ENCODE data around the gene SP110.
"Not testable (repeated sequence)": the region's sequence is repeated elsewhere in the genome, so short reads cannot be mapped to it uniquely, and the experiment has no call there.

The SP110 gene

DNA sequence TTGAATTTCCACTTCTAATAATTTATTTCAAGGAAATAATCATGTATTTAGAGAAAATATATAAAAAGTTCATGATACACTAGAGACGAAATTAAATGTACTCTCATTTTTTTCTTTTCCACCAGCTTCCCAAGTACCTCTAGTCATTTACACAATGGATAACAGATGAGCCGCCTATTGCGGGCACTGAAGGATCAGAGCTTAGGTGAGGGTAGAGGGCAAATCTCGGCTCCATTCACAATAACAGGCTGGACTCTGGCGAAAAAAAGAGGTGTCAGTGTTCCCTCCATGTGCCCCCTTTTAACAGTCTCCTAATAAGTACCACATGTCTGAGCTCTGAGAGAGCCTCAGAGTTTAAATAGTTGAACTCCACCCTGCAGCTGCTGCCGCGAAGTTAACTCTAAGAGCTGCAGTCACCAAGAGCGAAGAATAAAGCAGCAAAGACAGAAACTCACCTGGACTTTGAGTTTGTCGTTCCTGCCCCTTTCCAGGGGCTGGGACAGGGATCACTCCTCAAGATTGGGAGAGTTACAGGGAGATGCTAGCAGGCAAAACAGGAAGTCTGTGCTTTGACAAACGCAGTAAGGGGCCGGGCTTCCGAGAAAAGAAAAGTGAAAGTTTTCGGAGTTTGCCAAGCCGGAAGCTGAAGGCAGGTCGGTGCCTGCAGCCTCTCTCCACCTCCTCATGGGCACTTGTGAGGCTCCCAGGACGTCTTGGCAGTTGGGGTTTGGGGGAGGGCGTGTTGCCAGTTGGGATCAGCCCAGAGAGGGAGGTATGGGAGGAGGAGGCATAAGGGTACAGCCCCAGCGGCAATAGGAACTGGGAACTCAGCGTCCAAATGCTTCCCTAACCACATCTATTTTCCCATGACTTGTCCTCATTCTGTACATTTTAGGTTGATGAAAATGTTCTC is at the start of gene SP110:
Gene SP110 (minus strand): TSS at position 566 of the 913 bp plus-strand sequence. CDS start 3,057 bp downstream, outside the sequence.
- FAIRE-seq: peak; percentile 93

DNA sequence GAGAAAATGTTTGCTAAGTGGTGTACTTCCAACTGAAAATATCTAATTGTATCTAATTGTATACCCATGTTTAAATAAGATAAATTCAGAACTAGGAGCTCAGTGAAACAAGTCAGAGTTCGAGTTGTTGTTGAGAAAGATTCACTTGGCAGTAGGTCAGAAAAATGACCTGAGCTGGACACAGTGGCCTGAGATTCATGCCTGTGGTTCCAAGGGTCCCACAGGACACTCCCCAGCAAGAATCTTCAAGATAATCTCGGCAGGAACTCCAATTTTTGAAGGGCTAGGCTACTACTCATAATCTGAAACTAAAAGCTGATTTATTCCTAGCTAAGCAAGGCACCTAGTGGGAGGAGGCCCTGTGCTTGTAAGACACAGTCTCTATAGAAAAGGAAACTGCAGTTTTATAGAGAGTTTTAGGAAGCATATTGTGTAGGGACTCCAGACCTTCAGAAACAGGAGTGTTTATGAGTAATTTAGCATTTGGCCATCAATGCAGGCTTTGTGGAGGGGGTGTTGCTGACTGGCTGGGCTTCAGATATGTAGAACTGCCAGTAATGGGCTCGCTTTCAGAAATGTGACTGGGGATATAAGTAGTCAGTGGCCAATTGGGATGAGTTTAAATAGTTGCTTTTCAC is 48.9 kb upstream of the SP110 start:
- no peak for FAIRE-seq

DNA sequence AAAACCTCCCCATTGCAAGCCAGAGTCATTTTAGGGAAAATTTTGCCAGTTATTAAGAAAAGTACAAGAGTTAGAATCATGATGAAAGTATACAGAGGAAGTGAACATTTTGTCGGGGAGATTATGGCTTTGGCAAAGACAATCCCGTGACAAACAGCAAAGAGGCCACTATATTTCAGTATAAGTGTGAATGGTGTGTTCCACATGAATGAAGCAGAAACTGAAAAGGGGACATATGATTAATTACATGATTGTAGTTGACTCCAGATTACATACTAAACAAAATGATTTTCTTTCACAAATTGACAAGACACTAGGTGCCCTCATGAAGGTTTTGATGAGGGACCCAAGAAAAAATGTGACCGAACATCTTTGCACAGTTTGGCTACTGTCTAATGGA is 47.8 kb upstream of the SP110 start:
- no peak for FAIRE-seq

- no peak for FAIRE-seq
Measured at GRCh38 chr2:230267059-230267458, 47.3 kb upstream of the SP110 start.

DNA sequence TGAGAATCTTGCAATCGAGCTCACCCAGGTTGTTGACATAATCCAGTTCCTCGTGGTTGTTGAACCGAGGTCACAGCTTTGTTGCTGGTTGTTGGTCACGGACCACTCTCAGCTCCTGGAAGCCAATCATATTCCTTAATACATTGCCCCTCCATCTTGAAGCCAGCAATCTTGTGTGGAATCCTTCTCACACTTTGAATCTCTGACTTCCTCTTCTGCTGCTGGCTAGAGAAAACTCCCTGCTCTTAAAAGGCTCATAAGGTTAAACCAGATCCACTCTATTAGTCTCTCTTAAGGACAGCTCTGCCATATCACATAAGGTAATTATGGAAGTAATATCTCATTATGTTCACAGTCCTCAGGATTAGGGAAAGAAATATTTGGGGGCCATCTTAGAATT is 46.9 kb upstream of the SP110 start:
- FAIRE-seq: no peak

GRCh38 chr2:230264945-230265344 is 45.2 kb upstream of the SP110 start:
- not testable (repeated sequence) for FAIRE-seq

GRCh38 chr2:230262246-230262645 is 42.5 kb upstream of the SP110 start:
- no peak for FAIRE-seq

DNA sequence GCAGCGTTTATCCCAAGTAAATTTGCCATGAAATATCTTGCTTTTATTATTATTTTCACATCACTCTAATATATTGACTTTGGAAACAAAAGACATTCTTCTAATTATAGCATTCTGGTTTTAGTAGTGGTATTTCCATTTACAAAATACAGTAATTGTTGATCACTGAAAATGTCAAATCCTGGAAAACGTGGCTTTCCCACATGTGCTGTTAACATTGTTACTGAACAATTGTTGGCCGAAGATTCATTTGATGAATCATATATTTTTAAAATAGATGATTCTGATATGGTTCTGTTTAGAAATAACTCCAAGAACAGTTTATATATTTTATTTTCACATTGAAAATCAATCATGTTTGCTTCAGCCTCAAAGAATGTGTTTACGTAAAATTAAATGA is 38.7 kb upstream of the SP110 start:
- FAIRE-seq: no peak

DNA sequence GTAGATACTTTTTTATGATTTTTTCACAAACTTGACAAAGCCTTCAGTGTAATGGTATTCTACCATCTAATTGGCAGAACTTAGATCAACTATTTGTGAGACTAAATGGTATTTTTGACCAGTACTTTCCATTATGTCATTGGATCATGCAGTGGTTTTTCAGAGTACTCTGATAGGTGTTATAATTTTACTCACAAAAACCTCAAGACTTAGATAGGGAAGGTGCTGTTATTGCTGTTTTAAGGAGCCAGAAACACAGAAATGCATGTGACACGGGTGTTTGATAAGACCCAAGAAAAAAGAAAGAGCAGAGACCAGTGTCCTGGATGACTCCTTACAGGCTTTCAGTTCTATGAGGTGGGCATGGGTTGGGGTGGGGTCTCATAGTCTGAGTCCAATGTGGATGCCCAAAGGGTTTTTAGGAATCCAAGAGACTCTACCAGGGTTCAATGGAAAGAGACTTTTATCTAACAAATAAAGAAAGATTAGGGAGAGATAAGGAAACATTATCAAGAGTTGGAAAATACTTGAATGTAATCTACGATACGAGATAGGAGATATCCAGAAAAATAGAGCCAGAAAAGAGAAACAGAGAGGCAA is 37.0 kb upstream of the SP110 start:
- no peak for FAIRE-seq

DNA sequence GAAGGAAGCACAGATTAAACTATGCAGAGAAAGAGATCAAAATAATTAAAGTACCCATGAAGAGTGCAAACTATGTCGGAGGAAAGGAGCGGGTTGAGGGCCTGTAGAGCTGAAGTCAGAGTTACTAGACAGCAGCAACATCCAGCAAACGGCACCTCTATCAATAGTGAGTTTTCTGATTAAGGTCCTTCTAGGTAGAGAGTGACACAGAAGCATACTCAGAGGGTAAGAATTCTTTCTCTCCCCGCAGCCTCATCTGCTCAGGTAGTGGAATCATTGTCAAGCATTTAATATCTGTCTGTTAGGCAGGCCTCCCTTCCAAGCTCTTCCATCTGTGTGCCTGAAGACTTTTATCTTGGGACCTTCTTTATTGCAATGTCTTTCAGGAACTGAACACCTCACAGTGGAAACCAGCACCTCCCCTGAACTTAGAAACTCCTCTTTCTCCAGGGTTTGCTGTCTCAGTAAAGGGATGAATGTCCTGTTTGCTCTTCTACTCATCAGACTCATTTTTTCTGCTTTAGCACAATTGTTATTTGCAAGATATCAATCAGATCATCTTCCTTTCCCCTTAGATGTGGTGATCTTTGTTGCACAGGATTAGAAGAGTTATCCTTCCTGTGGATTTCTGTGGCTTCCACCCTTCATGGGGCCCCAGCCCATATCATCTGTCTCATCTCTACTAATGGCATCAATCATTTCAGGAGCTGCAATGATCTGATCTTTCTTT is 34.5 kb upstream of the SP110 start:
- no peak for FAIRE-seq

GRCh38 chr2:230250231-230250630 is 30.4 kb upstream of the SP110 start:
- no peak for FAIRE-seq

GRCh38 chr2:230246206-230246605 is 26.4 kb upstream of the SP110 start:
- FAIRE-seq: no peak

- no peak for FAIRE-seq
Measured at GRCh38 chr2:230244211-230244610, 24.4 kb upstream of the SP110 start.

GRCh38 chr2:230234845-230235244 is 15.1 kb upstream of the SP110 start:
- FAIRE-seq: no peak

DNA sequence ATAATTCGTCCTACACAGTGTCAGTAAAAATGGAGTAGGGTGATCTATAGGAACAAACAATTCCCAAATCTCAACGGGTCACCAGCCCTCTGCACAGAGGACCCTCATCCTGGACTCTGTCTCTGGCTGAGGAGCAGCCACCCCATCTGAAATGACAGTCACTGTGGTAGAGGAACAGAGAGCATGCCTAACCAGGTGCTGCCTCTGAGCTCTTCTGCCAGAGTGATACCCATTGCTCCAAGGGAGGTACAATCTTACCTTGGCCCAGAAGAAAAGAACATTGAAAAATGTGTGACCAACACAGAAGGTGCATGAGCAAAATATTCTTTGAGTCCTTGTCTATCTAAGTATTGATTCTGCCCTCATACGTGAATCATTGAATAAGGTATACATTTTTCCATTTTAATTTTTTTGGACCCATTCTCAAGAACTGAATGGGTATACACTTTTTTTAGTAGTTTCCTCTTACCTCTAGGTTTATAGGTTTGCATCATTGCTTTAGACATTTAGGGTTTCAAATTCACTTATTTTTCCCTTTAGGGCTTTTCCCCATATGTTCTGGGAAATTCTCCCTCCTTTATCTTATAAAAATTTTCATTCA is 14.4 kb upstream of the SP110 start:
- FAIRE-seq: no peak

DNA sequence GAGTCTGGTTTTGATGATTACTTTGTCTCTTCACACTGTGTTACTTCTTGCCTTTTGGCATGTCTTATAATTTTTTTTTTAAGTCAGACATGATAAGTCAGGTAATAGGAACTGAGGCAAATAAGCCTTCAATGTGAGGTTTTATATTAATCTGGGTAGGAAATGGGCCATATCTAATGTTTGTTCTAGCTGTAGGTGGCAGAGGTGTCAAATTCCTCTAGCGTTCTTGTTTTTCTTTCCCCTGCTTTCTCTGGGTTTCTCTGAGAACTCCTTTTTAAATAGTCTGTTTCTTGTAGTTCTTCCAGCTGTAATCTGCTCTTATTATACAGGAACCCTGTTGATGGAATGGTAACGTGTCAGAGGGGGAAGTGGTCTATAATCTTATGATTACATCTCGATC is 11.5 kb upstream of the SP110 start:
- FAIRE-seq: no peak

DNA sequence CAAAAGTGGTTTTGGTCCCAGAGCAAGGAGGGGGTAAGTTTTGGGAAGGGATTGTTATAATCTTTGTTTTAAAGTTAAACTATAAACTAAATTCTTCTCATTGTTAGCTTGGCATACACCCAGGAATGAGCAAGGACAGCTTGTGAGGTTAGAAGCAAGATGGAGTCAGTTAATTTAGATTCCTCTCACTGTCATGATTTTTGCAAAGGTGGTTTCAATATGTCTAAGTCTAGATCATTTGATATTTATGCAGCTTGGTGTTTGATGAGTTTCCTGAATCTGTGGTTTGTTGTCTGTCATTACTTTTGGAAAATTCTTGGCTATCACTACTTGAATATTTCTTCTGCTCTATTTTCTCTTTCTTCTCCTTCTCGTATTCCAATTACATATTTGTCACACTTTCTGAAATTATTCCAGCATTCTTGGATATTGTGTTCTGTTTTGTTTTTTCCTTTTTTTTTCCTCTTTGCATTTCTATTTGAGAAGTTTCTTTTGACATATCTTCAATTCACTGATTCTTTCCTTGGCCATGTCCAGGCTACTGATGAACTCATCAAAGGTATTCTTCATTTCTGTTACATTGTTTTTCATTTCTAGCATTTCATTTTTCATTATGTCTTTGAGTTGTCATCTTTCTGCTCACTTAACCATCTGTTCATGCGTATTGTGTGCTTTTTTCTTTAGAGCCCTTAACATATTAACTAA is 10.9 kb upstream of the SP110 start:
- no peak for FAIRE-seq

- no peak for FAIRE-seq
Measured at GRCh38 chr2:230230087-230230486, 10.3 kb upstream of the SP110 start.

- no peak for FAIRE-seq
Measured at GRCh38 chr2:230227216-230227615, 7.4 kb upstream of the SP110 start.

DNA sequence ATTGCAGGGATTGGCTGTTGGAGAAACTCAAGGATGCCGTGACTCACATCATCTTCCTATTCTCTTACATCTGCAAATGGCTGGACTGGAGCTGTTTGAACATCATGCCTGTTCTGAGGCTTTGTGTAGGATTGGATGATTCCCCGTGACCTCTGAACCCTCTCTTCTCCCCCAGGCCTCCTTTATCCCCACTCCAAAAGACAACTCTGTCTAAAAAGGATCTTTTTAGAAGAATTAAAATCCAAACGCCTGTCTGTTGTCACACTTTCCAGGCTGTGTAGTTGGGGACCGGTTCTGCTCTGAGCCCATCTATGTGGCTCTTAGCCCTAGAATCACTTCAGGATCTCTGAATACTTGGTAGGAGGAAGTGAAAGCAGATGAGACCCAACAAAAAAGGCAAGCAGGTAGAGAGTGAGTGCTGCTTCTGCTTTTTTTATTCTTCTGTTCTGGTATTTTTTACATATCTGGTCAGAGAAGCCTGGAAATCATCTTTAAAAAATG is 6.3 kb upstream of the SP110 start:
- no peak for FAIRE-seq

DNA sequence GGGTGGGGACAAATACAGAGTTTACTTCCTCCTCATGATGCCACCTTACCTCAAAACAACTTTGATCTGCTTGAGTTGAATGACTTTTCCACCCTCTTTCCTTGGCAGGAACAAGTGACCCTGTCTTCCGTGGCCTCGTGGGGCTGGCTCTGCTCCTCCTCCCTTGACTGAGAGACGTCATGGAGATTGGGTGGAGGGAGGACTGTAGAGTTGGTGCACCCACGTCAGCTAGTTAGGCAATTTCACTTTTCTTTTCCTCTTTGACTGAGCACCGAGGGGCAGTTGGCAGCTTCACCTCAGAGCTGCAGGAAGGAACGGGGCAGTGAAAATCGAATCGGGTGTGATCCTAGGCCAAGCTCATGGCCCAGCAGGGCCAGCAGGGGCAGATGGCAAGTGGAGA is 5.7 kb upstream of the SP110 start, which contains the start of gene SP140:
Gene SP140 (plus strand): TSS at position 251 of the 400 bp plus-strand sequence. CDS start 109 bp downstream, at position 360.
- no peak for FAIRE-seq

DNA sequence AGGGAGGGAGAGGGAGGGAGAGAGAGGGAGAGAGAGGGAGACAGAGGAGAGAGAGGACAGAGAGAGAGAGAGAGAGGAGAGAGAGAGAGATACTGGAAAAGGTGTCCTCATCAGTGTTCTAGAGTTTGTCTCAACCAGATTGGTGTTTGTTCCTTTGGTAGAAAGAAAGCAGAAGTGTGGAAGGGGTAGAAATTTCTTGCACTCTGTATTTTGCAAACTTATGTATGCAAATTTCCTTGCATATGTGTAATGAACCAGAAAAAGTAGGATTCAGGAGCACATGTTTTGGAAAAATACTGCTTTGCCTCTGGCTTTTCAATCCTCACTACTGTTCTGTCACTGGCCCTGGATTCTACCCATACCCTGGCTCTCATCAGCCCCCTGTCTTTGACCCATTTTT is 4.7 kb upstream of the SP110 start:
- no peak for FAIRE-seq

Measured in A204.1 (cell line).